GM12864 (cell line): ENCODE data around the gene KLHL6.
"Not testable (repeated sequence)": the region's sequence is repeated elsewhere in the genome, so short reads cannot be mapped to it uniquely, and the experiment has no call there.

Experiments used
- DNase-seq: peaks from one replicate; pipeline ENCODE4 v3.0.0-alpha.2; 2011; ENCODE audit warnings: low read depth
- H3K4me3 ChIP-seq: 2 replicates; pipeline ENCODE4 v1.5.1; 2011; ENCODE audit warnings: mild to moderate bottlenecking, low read depth, low read length, control low read depth
- TF ChIP-seq, protein P1 (sequence below): IDR thresholded peaks from 2 replicates; pipeline ENCODE4 v1.5.1; 2011; ENCODE audit warnings: low read depth, mild to moderate bottlenecking, moderate library complexity, low read length, control low read depth, inconsistent platforms; ENCODE audit errors: missing control alignments

The KLHL6 gene

DNA sequence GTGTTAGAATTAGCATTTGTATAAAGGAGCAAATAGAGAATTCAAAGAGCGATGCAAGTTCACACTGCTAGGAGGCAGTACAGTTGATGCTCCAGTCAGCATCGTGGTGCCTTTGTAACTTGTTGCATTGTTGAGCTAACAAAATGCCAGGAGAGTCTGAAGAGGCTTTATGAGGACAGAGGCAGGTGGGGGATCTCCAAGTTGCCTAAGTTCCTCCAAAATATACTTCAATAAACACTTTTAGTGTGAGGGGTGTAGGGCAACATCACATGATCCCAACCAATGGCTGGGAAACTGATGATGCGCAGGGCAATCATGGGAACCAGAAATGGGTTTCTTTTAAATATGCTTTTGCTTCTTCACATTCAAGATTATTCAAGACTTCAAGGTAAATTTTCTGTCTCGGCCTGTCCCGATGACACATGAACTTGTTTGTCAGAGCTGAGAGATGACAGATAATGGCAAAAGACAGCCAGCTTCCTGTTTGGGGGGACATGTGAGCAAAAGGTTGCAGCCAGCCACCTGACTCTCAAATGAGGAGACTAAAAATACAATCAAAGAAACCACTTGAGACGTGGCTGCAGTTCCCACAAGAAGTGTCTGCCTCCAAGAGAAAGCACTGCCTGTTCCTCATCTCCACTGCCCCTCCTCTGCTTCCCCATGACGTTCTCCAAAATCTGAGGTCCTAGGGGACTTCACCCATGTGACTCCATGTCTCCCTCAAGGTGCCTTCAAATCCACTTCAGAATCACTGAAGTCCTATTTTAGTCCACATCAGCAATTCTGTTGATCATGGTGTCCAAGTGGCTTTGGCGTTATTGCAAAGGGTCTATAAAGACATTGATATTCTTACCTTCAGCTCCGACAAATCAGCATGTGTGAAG lies 39.3 kb downstream of the KLHL6 start:
- TF ChIP-seq, protein P1, sequence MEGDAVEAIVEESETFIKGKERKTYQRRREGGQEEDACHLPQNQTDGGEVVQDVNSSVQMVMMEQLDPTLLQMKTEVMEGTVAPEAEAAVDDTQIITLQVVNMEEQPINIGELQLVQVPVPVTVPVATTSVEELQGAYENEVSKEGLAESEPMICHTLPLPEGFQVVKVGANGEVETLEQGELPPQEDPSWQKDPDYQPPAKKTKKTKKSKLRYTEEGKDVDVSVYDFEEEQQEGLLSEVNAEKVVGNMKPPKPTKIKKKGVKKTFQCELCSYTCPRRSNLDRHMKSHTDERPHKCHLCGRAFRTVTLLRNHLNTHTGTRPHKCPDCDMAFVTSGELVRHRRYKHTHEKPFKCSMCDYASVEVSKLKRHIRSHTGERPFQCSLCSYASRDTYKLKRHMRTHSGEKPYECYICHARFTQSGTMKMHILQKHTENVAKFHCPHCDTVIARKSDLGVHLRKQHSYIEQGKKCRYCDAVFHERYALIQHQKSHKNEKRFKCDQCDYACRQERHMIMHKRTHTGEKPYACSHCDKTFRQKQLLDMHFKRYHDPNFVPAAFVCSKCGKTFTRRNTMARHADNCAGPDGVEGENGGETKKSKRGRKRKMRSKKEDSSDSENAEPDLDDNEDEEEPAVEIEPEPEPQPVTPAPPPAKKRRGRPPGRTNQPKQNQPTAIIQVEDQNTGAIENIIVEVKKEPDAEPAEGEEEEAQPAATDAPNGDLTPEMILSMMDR = peak; percentile 22
- DNase-seq = peak; percentile 72
- no peak overlapping the region for H3K4me3 ChIP-seq

DNA sequence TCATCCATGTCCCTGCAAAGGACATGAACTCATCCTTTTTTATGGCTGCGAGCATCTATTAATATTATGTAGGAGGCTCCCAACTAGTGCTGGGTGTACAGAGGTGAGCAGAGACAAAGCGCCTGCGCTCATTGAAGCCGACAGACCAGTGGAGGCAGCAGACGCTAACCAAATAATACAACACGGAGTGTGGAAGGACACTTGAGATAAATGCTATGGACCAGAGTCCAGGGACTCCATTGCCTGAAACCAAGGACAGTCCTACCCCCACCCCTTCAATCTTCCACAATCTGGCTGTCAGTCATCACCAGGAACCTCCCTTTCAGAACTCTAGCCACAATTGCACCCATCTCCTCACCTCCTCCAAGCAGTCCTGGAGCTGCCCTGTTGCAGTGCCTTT lies 41.5 kb downstream of the KLHL6 start:
- TF ChIP-seq, protein P1 = no peak
- H3K4me3 ChIP-seq = no peak overlapping the region
- DNase-seq = no peak

DNA sequence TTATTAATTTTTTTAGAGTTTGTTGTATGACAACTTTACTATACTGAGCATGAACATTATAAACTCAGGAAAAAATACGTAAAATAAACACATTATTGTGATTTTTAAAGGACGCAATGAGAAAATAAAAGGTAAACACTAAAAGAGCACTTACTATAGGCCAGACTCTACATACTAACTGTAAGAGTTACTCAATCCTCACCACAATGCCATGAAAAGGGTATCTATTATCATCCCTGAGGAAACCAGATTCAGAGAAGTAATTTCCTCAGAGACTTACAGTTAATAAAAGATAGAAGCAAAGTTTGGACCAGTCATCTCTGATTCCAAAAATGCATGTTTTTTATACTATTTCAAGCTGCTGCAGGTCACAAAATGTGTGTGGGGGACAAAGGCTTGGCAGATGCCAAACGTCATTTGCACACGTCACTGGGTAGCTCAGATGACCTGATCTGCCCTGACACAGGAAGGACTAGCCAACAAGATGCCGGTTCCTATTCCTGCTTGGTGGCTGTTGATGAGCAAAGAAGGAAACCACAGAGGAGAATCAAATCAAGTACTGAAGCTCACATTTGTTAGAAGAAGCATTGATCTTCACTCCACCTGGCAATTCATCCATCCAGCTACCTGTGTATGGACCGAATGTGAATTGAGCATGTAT lies 42.3 kb downstream of the KLHL6 start:
- no peak overlapping the region for H3K4me3 ChIP-seq
- no peak for DNase-seq
- TF ChIP-seq, protein P1 = no peak

DNA sequence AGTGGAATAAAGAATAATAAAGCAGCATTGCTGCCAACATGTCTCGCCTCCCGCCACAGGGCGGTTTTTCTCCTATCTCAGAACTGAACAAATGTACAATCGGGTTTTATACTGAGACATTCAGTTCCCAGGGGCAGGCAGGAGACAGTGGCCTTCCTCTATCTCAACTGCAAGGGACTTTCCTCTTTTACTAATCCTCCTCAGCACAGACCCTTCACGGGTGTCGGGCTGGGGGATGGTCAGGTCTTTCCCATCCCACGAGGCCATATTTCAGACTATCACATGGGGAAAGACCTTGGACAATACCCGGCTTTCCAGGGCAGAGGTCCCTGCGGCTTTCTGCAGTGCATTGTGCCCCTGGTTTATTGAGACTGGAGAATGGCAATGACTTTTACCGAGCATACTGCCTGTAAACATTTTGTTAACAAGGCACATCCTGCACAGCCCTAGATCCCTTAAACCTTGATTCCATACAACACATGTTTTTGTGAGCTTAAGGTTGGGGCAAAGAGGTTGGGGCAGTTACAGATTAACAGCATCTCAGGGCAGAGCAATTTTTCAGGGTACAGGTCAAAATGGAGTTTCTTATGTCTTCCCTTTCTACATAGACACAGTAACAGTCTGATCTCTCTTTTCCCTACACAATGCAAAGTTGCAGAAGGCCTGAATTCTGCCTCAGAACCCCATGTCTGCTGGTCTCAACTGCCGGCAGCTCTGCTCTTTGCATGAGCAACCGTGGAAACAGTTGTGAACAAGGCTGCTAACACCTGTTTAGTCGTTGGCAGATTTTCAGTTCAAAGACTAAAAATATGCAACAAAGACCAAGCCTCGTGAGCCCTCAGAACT lies 44.0 kb downstream of the KLHL6 start:
- H3K4me3 ChIP-seq, DNase-seq: not testable (repeated sequence)

DNA sequence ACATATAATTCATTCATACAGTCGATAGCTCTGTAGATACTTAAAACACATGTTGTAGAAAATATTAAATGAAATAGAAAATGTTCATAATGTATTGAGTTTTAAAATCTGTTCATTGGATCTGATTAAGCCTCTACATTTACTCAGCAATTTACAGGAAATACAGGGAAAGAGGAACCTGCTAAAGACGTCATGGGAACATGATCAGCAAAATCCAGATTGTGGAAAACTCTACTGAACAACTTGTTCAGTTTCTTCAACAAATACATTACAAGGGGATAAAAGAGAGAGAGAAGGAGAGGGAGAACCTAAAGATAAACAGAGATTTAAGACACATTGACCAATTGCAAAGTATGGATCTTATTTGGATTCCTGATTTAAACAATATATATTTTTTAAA lies 46.7 kb downstream of the KLHL6 start:
- no peak for DNase-seq
- TF ChIP-seq, protein P1 = no peak
- H3K4me3 ChIP-seq = no peak overlapping the region

DNA sequence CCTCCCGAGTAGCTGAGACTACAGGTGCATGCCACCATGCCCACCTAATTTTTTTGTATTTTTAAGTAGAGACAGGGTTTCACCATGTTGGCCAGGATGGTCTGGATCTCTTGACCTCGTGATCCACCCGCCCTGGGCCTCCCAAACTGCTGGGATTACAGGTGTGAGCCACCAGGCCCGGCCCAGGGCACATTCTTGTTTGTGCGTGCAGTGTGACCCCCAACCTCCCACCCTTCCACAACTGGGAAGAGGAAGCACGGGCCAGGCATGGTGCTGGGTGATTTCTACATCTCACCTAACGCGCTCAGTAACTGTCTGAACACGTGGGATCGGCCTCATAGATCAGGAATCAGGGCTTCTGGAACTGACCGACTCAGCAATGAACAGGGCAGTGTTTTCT lies 48.0 kb downstream of the KLHL6 start:
- TF ChIP-seq, protein P1 = no peak
- H3K4me3 ChIP-seq = no peak overlapping the region

DNA sequence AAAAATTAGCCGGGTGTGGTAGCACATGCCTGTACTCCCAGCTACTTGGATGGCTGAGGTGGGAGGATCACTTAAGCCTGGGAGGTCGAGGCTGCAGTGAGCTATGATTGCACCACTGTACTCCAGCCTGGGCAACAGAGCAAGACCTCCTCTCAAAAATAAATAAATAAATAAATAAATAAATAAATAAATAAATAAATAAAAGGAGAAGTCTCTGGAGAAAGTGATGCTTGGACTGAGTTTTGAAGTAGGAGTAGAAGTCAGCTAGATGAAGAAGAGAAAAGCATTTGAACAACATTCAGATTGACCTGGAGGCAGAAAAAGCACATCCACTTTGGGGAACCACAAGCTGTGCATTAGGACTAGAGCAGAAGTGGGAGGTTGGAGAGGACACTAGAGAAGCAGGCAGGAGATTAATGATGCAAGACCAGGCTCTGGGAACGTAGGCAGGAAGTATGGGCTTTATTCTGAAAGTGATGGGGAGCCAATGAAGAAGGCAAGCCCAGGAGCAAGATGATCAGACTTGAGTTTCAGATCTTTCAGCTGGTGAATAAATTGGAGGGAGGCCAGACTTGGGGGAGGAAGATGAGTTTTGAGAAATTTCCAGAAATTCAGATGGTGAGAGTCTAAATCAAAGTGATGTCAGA lies 48.7 kb downstream of the KLHL6 start:
- DNase-seq = no peak
- no peak overlapping the region for H3K4me3 ChIP-seq
- TF ChIP-seq, protein P1 = no peak

More for the DNA sequence above, 48.0 kb downstream of the KLHL6 start:
- no peak for DNase-seq
